KMS-11 (cell line): ENCODE measurements around the gene PSMD13.

Source experiments
- H2AFZ ChIP-seq: fragments of 200-600 bp; sonication (generic); 2 replicates; pipeline ENCODE4 v1.6.1; 2016; ENCODE audit warnings: antibody characterized with exemption, mixed run types, low read depth
- H3K27ac ChIP-seq: fragments of 200-600 bp; sonication (generic); 2 replicates; pipeline ENCODE4 v1.6.1; 2016; ENCODE audit warnings: mild to moderate bottlenecking, mixed run types
- H3K27me3 ChIP-seq: fragments of 200-600 bp; sonication (generic); 2 replicates; pipeline ENCODE4 v1.6.1; 2017; ENCODE audit warnings: mild to moderate bottlenecking, low read depth, mixed run types, moderate library complexity; ENCODE audit not compliant: insufficient read depth
- H3K36me3 ChIP-seq: fragments of 200-600 bp; sonication (generic); 2 replicates; pipeline ENCODE4 v1.6.1; 2017; ENCODE audit warnings: mild to moderate bottlenecking, mixed run types; ENCODE audit not compliant: insufficient read depth
- H3K4me1 ChIP-seq: fragments of 200-600 bp; sonication (generic); 2 replicates; pipeline ENCODE4 v1.6.1; 2016; ENCODE audit warnings: mild to moderate bottlenecking, low read depth, mixed run types; ENCODE audit not compliant: poor library complexity, severe bottlenecking
- H3K4me2 ChIP-seq: fragments of 200-600 bp; sonication (generic); 2 replicates; pipeline ENCODE4 v1.7.0; 2016; ENCODE audit warnings: mild to moderate bottlenecking, mixed run types
- H3K4me3 ChIP-seq: fragments of 200-600 bp; sonication (generic); IDR thresholded peaks from 2 replicates; pipeline ENCODE4 v1.6.1; 2017; ENCODE audit warnings: low read depth, low read length, mixed read lengths; ENCODE audit not compliant: insufficient read depth
- H3K79me2 ChIP-seq: fragments of 200-600 bp; sonication (generic); 2 replicates; pipeline ENCODE4 v1.6.1; 2016; ENCODE audit warnings: low read depth, mixed run types; ENCODE audit not compliant: insufficient read depth
- H3K9ac ChIP-seq: fragments of 200-600 bp; sonication (generic); 2 replicates; pipeline ENCODE4 v1.6.1; 2016; ENCODE audit warnings: mild to moderate bottlenecking, mixed run types
- H4K20me1 ChIP-seq: fragments of 200-600 bp; sonication (generic); 2 replicates; pipeline ENCODE4 v1.6.1; 2016; ENCODE audit warnings: mild to moderate bottlenecking, mixed run types; ENCODE audit not compliant: insufficient read depth
- TF ChIP-seq, protein P1 (sequence below): fragments of 200-600 bp; sonication (generic); conservative IDR thresholded peaks from 2 replicates; pipeline ENCODE4 v1.6.1; 2017; ENCODE audit warnings: low read depth, mild to moderate bottlenecking, antibody characterized with exemption, low read length, moderate library complexity, mixed read lengths

Gene PSMD13

DNA sequence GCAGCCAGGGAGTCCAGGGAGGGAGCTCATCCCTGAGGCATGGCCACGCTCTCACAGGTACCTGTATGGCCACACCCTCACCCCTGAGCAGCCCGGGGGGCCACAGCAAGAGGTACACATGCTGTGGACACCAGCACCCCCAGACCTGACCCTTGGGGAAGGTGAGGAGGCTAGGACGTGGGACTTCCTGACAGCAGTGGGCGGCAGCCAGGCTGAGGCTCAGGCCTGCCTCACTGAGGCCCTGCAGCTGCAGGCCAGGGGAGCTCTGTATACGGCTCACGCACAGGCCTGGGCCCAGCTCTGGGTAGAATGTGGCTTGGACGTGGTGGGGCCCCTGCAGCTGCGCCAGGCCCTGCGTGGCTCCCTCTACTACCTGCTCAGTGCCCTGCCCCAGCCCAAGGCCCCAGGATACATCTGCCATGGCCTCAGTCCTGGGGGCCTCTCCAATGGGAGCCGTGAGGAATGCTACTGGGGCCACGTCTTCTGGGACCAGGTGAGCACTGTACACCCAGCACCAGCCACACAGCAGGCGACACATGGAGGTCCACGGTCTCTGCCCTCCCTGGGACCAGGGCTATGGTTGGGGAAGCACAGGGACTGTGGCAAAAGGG lies 54.0 kb downstream of the PSMD13 start:
- no peak overlapping the region for H3K9ac ChIP-seq
- no peaks in the 10 kb centered on the region for H4K20me1 ChIP-seq
- no peaks in the 10 kb centered on the region for H3K4me1 ChIP-seq
- no peak overlapping the region for H3K27ac ChIP-seq
- H3K27me3 ChIP-seq: peaks cover 12% of the 10 kb centered on the region
- H3K4me3 ChIP-seq: no peak overlapping the region
- TF ChIP-seq, protein P1, sequence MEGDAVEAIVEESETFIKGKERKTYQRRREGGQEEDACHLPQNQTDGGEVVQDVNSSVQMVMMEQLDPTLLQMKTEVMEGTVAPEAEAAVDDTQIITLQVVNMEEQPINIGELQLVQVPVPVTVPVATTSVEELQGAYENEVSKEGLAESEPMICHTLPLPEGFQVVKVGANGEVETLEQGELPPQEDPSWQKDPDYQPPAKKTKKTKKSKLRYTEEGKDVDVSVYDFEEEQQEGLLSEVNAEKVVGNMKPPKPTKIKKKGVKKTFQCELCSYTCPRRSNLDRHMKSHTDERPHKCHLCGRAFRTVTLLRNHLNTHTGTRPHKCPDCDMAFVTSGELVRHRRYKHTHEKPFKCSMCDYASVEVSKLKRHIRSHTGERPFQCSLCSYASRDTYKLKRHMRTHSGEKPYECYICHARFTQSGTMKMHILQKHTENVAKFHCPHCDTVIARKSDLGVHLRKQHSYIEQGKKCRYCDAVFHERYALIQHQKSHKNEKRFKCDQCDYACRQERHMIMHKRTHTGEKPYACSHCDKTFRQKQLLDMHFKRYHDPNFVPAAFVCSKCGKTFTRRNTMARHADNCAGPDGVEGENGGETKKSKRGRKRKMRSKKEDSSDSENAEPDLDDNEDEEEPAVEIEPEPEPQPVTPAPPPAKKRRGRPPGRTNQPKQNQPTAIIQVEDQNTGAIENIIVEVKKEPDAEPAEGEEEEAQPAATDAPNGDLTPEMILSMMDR: no peak
- no peak overlapping the region for H2AFZ ChIP-seq
- H3K36me3 ChIP-seq: no peaks in the 10 kb centered on the region
- H3K4me2 ChIP-seq: no peak overlapping the region
- H3K79me2 ChIP-seq: no peaks in the 10 kb centered on the region

DNA sequence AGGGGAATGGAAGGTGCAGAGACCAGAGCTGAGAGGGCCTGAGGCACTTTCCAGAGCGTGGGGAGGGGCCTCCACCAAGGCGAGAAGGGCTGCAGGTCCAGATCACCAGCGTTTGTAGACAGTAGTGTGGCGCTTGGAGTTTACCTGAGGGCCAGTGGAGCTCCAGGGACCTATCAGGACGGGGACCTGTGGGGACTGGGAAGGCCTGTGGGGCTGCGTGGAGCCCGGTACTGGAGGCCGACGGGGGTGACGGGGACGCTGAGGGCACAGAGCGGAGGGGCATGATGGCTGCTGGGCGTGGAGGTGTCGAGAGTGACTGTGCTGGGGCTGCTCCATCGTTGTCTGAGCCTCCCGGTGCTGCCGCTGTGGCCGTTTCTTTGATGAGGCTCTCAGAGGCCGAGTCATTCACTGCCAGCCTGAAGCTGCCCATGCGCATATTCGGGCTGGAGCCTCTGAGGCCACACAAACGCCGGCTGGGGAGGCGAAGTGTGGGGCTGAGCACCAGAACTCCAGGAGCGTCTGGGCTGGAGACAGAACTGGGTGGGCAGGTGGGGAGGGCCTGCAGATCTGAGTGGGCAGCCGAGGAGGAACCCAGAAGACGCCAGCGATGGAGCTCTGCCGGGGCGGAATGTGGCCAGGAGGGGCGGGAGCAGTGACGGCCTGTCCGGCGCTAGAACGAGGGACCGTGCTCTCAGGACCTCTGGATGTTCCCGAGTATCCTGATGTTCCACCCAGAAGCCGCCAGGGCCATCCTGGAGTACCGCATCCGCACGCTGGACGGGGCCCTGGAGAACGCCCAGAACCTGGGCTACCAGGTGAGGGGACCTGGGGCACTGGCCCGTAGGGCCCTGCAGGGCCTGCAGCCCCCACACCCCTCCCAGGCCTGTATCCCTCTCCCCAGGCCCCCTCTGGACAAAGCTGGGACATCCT lies 54.8 kb downstream of the PSMD13 start:
- H3K4me2 ChIP-seq: no peak overlapping the region

DNA sequence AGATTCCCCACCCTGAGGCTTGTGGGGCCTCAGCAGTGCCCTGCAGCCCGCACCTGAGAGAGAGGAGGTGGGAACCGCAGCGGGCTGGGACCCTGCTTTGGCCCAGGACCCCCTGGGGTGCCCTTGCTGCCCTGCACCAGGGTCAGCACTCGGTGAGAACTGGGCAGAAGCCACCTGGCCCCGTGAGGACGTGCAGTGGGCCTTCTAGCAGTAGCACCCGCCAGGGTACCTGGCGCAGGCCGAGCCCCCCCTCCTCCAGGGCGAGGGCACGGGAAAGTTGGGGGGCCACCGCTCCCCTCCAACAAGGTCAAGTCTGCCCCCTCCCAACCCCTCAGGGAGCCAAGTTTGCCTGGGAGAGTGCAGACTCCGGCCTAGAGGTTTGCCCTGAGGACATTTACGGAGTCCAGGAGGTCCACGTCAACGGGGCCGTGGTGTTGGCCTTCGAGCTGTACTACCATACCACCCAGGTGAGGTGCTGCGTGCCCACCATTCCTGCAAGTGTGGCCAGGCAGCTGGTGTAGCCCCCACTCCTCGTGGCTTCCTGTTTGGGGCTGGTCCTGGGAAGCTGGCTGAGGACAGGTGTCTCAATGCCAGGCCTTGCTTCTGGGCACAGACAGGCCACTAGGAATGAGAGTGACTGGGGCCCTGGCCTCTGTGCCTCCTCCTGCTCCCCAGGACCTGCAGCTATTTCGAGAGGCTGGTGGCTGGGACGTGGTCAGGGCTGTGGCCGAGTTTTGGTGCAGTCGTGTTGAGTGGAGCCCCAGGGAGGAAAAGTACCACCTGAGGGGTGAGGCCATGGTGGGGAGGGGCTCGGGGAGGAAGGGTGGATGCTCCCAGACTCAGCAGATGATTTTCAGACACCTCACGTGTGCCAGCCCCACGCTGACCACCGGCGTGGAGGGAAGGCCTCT lies 55.7 kb downstream of the PSMD13 start:
- no peaks in the 10 kb centered on the region for H3K79me2 ChIP-seq
- H3K4me1 ChIP-seq: peaks cover 5% of the 10 kb centered on the region
- no peak overlapping the region for H3K9ac ChIP-seq
- TF ChIP-seq, protein P1: no peak
- no peaks in the 10 kb centered on the region for H4K20me1 ChIP-seq
- no peak overlapping the region for H3K4me2 ChIP-seq
- no peaks in the 10 kb centered on the region for H3K36me3 ChIP-seq
- H2AFZ ChIP-seq: no peak overlapping the region
- no peak overlapping the region for H3K27ac ChIP-seq
- peaks cover 11% of the 10 kb centered on the region for H3K27me3 ChIP-seq
- no peak overlapping the region for H3K4me3 ChIP-seq

More for the DNA sequence above, 54.8 kb downstream of the PSMD13 start:
- H3K36me3 ChIP-seq: no peaks in the 10 kb centered on the region
- TF ChIP-seq, protein P1: no peak
- H3K27ac ChIP-seq: no peak overlapping the region
- no peaks in the 10 kb centered on the region for H3K4me1 ChIP-seq
- no peak overlapping the region for H2AFZ ChIP-seq
- no peak overlapping the region for H3K4me3 ChIP-seq
- H3K79me2 ChIP-seq: no peaks in the 10 kb centered on the region
- H4K20me1 ChIP-seq: no peaks in the 10 kb centered on the region
- peaks cover 11% of the 10 kb centered on the region for H3K27me3 ChIP-seq
- H3K9ac ChIP-seq: no peak overlapping the region

DNA sequence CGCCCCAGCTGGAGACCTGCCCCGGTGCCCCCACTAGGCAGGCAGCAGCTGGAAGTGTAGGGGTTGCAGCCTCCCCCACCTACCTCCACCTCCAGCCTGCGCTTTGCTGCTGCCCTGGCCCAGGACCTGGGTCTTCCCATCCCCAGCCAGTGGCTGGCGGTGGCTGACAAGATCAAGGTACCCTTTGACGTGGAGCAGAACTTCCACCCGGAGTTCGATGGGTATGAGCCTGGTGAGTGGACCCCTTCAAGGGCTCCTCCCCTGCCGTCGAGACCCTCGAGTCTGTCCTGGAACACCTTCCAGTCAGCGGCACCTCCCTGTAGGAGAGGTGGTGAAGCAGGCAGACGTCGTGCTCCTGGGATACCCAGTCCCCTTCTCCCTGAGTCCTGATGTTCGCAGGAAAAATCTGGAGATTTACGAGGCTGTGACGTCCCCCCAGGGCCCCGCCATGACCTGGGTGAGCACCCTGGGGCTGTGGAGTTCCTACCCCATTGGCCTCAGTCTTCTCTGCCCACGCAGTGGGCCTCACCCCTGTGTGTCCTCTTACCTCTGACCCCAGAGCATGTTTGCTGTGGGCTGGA lies 56.6 kb downstream of the PSMD13 start:
- Histone ChIP-seq H2AFZ (no peak overlapping the region), H3K9ac (no peak overlapping the region), H3K4me3 (no peak overlapping the region), H3K27ac (no peak overlapping the region), H4K20me1 (no peaks in the 10 kb centered on the region), H3K4me2 (no peak overlapping the region), H3K36me3 (no peaks in the 10 kb centered on the region), H3K79me2 (no peaks in the 10 kb centered on the region), H3K4me1 (peaks cover 14% of the 10 kb centered on the region), H3K27me3 (peaks cover 2% of the 10 kb centered on the region)
- TF ChIP-seq, protein P1: no peak
